GM12878 (cell line): ENCODE measurements around the gene TSPEAR. TPM values are rescaled to one million over a fixed set of nuclear protein-coding genes. Genes with fewer than 3 reads are reported as not detected.

Experiments used
- ATAC-seq: fragments of 200-7000 bp; cut with Tn5 transposase; 3 replicates; pipeline ENCODE4 v1.9.1; 2020; ENCODE audit warnings: mild to moderate bottlenecking, moderate library complexity
- BruUV-seq: library from RNA; stranded (reverse); fragments of 400-500 nt; replicated peaks from 2 replicates; lab custom pipeline; 2021; lab: Mats Ljungman, UMichigan
- CTCF ChIA-PET: fragments of 300-600 bp; sonication (Branson Sonifier 250); formaldehyde crosslinking; extraction: SDS; loops from one replicate; lab custom pipeline; 2021; ENCODE audit warnings: inconsistent platforms; lab: Yijun Ruan, JAX
- POLR2A ChIA-PET: fragments of 350-600 bp; formaldehyde crosslinking; extraction: SDS; loops from one replicate; lab custom pipeline; 2021; ENCODE audit warnings: inconsistent platforms; lab: Charles Lee
- RAD21 ChIA-PET: fragments of 300-600 bp; sonication (Branson Sonifier 250); formaldehyde crosslinking; loops from one replicate; lab custom pipeline; 2023; ENCODE audit warnings: antibody characterized with exemption; ENCODE audit not compliant: unreplicated experiment; lab: Charles Lee
- SMC1A ChIA-PET: fragments of 300-600 bp; sonication (Branson Sonifier 250); formaldehyde crosslinking; loops from one replicate; lab custom pipeline; 2023; ENCODE audit not compliant: unreplicated experiment, uncharacterized antibody; lab: Charles Lee
- DNase-seq: peaks from one replicate; pipeline ENCODE4 v3.0.0-alpha.2; 2011; ENCODE audit warnings: low read depth, low spot score
- FAIRE-seq: peaks from 3 replicates; lab custom pipeline; 2011; peaks lifted over from hg19 to GRCh38; lab: Jason Lieb, UNC
- H2AFZ ChIP-seq: 2 replicates; pipeline ENCODE4 v1.6.0; 2011; ENCODE audit warnings: low read depth, low read length, control low read depth; ENCODE audit not compliant: control insufficient read depth
- H3K27ac ChIP-seq: 2 replicates; pipeline ENCODE4 v1.5.1; 2011; ENCODE audit warnings: control low read depth; ENCODE audit not compliant: control insufficient read depth, insufficient read depth
- H3K27me3 ChIP-seq, 2 experiments: replicated peaks in 1 of 2; 2 replicates each; pipeline versions ENCODE4 v1.6.0 to v1.6.1; 2011; ENCODE audit warnings: low read length in 1 of 2; ENCODE audit not compliant: control insufficient read depth in 2 of 2, insufficient read depth in 2 of 2
- H3K36me3 ChIP-seq, 2 experiments: 2 replicates each; pipeline ENCODE4 v1.5.1; 2011; ENCODE audit warnings: low read length in 1 of 2; ENCODE audit not compliant: control insufficient read depth in 2 of 2, insufficient read depth in 2 of 2
- H3K4me1 ChIP-seq: 2 replicates; pipeline ENCODE4 v1.6.1; 2011; ENCODE audit warnings: mild to moderate bottlenecking, low read length, moderate library complexity, mixed read lengths; ENCODE audit not compliant: control insufficient read depth, insufficient read depth
- H3K4me2 ChIP-seq: 2 replicates; pipeline ENCODE4 v1.6.0; 2011; ENCODE audit warnings: control low read depth; ENCODE audit not compliant: control insufficient read depth, insufficient read depth
- H3K4me3 ChIP-seq: fragments of 200-600 bp; sonication (generic); 2 replicates; pipeline ENCODE4 v1.5.1; 2016
- H3K79me2 ChIP-seq: 2 replicates; pipeline ENCODE4 v1.6.0; 2011; ENCODE audit warnings: low read length; ENCODE audit not compliant: control insufficient read depth, insufficient read depth
- H3K9ac ChIP-seq: 2 replicates; pipeline ENCODE4 v1.8.0; 2011; ENCODE audit warnings: low read length, control low read depth, mixed read lengths; ENCODE audit not compliant: control insufficient read depth, insufficient read depth
- H3K9me3 ChIP-seq: replicated peaks from 3 replicates; pipeline ENCODE4 v1.5.1; 2011; ENCODE audit warnings: mild to moderate bottlenecking, low read length; ENCODE audit not compliant: control insufficient read depth, insufficient read depth
- H4K20me1 ChIP-seq: 2 replicates; pipeline ENCODE4 v1.6.0; 2011; ENCODE audit not compliant: control insufficient read depth, insufficient read depth
- CBFB ChIP-seq: IDR thresholded peaks from 2 replicates; pipeline ENCODE4 v1.6.1; 2016; ENCODE audit warnings: antibody characterized with exemption, low read depth
- CBX5 ChIP-seq: sonication (generic); IDR thresholded peaks from 2 replicates; pipeline ENCODE4 v1.6.1; 2016; ENCODE audit warnings: low read depth, moderate library complexity, mild to moderate bottlenecking, inconsistent platforms
- CEBPB ChIP-seq, 2 experiments: fragments of 150-350 bp in 1 of 2; IDR thresholded peaks; 2 replicates each; pipeline ENCODE4 v1.6.1; 2012 to 2014; ENCODE audit warnings: low read depth in 2 of 2, low read length in 2 of 2, borderline replicate concordance in 1 of 2, inconsistent platforms in 1 of 2
- CHD2 ChIP-seq: IDR thresholded peaks from 2 replicates; pipeline ENCODE4 v1.6.1; 2011; ENCODE audit warnings: low read depth, low read length, improper control_type of control experiment, borderline replicate concordance
- DPF2 ChIP-seq: fragments of 450-650 bp; IDR thresholded peaks from 2 replicates; pipeline ENCODE4 v1.6.1; 2017; ENCODE audit warnings: mild to moderate bottlenecking
- ETV6 ChIP-seq, 2 experiments: fragments of 450-650 bp in 1 of 2; IDR thresholded peaks in 1 of 2; conservative IDR thresholded peaks in 1 of 2; 2 replicates each; pipeline ENCODE4 v1.6.1; 2014; ENCODE audit warnings: antibody characterized with exemption in 1 of 2, borderline replicate concordance in 1 of 2, low read depth in 1 of 2, mild to moderate bottlenecking in 1 of 2, moderate library complexity in 1 of 2
- EZH2 ChIP-seq: IDR thresholded peaks from 2 replicates; pipeline ENCODE4 v1.6.1; 2012; ENCODE audit warnings: low read depth, mild to moderate bottlenecking, control low read depth, inconsistent platforms, low read length, borderline replicate concordance; ENCODE audit not compliant: control insufficient read depth
- FOXK2 ChIP-seq: fragments of 450-650 bp; IDR thresholded peaks from 2 replicates; pipeline ENCODE4 v1.6.1; 2017; ENCODE audit warnings: mild to moderate bottlenecking, moderate library complexity
- JUNB ChIP-seq: IDR thresholded peaks from 2 replicates; pipeline ENCODE4 v1.6.1; 2016; ENCODE audit warnings: antibody characterized with exemption, mild to moderate bottlenecking
- KLF5 ChIP-seq: fragments of 450-650 bp; IDR thresholded peaks from 2 replicates; pipeline ENCODE4 v1.6.1; 2014; ENCODE audit warnings: mild to moderate bottlenecking; ENCODE audit not compliant: partially characterized antibody
- MEF2A ChIP-seq: IDR thresholded peaks from 2 replicates; pipeline ENCODE4 v1.6.1; 2011; ENCODE audit warnings: low read depth, mild to moderate bottlenecking, low read length, moderate library complexity; ENCODE audit not compliant: insufficient read depth
- NR2F1 ChIP-seq: fragments of 450-650 bp; conservative IDR thresholded peaks from 2 replicates; pipeline ENCODE4 v1.6.1; 2017; ENCODE audit warnings: mild to moderate bottlenecking
- PAX8 ChIP-seq: fragments of 450-650 bp; IDR thresholded peaks from 2 replicates; pipeline ENCODE4 v1.6.1; 2017; ENCODE audit warnings: mild to moderate bottlenecking, moderate library complexity
- POLR2AphosphoS5 ChIP-seq: IDR thresholded peaks from 2 replicates; pipeline ENCODE4 v1.6.1; 2011; ENCODE audit warnings: mild to moderate bottlenecking, low read length, inconsistent platforms
- RAD21 ChIP-seq: IDR thresholded peaks from 2 replicates; pipeline ENCODE4 v1.6.1; 2011; ENCODE audit warnings: mild to moderate bottlenecking, low read depth, low read length, moderate library complexity; ENCODE audit not compliant: insufficient read depth
- STAT3 ChIP-seq: IDR thresholded peaks from 2 replicates; pipeline ENCODE4 v1.6.1; 2011; ENCODE audit warnings: low read depth, low read length, improper control_type of control experiment
- ZSCAN29 ChIP-seq: fragments of 450-650 bp; IDR thresholded peaks from 2 replicates; pipeline ENCODE4 v1.6.1; 2017; ENCODE audit warnings: mild to moderate bottlenecking, moderate library complexity
- WGBS: methylation state at CpG from one replicate; pipeline ENCODE4 v1.1.6; 2016; ENCODE audit warnings: low lambda C conversion rate; ENCODE audit not compliant: insufficient replicate concordance, insufficient coverage; ENCODE audit errors: missing lambda C conversion rate; 5-methylcytosine and 5-hydroxymethylcytosine counted together
- in situ Hi-C: fragments of 300-500 bp; cut with MboI; formaldehyde crosslinking; loops from 9 replicates; pipeline ENCODE4 v1.14.3; 2018; ENCODE audit warnings: mixed read lengths
- intact Hi-C: fragments of 100-400 bp; cut with micrococcal nuclease; formaldehyde crosslinking; loops from one replicate; pipeline ENCODE4 v1.14.2; 2022; ENCODE audit not compliant: unreplicated experiment
- polyA plus RNA-seq, 11 experiments: library from polyadenylated mRNA; depleted of rRNA in 4 of 11; unstranded in 6 of 11; stranded (reverse) in 5 of 11; fragments of >200 nt; fragmentation: Nextera tagmentation in 4 of 11; fragmentation: Illumina TruSeq in 1 of 11; extraction: Ambion mirVana in 4 of 11; extraction: Trizol in 1 of 11; gene quantifications; 1 replicate in 1 of 11; 2 replicates in 10 of 11; pipeline versions ENCODE4 v1.2.1 to v1.2.3, GENCODE V29; 2011 to 2016; ENCODE audit warnings: inconsistent platforms in 2 of 11, missing spikeins in 2 of 11, low read depth in 1 of 11
- total RNA-seq, 4 experiments: library from RNA; depleted of rRNA in 3 of 4; stranded (reverse); fragments of >200 nt in 3 of 4; fragmentation: Illumina TruSeq in 1 of 4; extraction: Trizol in 1 of 4; gene quantifications; 2 replicates each; pipeline versions ENCODE4 v1.2.1 to v1.2.3, GENCODE V29; 2013 to 2021
- TF ChIP-seq, protein P1 (sequence below): fragments of 450-650 bp; IDR thresholded peaks from 2 replicates; pipeline ENCODE4 v1.6.1; 2018; ENCODE audit warnings: borderline replicate concordance, mild to moderate bottlenecking; ENCODE audit not compliant: partially characterized antibody
- TF ChIP-seq, protein P2 (sequence below): fragments of 450-650 bp; formaldehyde crosslinking; IDR thresholded peaks from 2 replicates; pipeline ENCODE4 v1.4.0; 2022; ENCODE audit warnings: mild to moderate bottlenecking, moderate library complexity

The TSPEAR gene
- total and polyA plus RNA-seq, 10 of the 15 experiments (the other 5 are each of a cell fraction or from before 2014, with no cell fraction given): not detected

DNA sequence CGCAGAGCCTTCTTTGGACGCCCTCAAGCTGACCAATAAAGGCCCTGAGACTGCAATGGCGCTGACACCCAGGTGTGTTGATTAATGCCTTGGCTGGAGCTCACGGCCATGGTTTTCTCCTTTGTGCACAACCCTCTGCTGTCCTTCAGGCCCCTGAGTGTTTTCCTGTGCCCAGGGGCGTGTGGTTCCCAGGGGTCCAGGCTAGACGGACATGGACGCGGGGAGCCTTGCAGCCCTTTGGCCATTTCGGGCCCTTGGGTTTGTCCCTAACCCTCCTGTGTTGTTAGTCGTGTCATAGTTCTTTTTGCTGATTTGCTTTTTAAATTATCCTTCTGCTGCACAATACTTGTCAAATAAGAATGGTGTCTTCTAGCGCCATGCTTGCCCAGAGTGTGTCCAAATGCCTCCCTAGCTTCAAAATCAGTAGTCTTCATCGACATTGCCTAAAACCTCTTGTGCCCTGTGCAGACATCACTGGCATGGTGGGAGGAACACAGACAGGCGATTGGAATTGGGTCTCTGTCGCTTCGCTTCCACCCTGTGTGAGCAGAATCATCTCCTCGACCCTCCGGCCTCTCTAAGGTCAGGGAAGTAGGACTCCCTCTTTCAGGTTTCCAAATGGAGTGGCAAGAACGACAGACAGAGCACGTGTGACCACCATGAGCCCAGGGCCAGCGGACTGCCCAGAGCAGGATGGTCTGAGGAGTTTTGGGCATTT, 135.9 kb downstream of the TSPEAR start:
- Histone ChIP-seq H3K9me3 (peaks cover 1% of the 10 kb centered on the region; the same call in 2 of the 3 replicates), H4K20me1 (no peaks in the 10 kb centered on the region), H3K79me2 (no peaks in the 10 kb centered on the region), H3K4me3 (no peak overlapping the region), H3K4me2 (no peak overlapping the region), H3K27me3 (no peaks in the 10 kb centered on the region), H3K4me1 (no peaks in the 10 kb centered on the region), H3K36me3 (no peaks in the 10 kb centered on the region), H2AFZ (no peak overlapping the region), H3K9ac (no peak overlapping the region), H3K27ac (no peak overlapping the region)
- ChIA-PET SMC1A (no interaction called here), RAD21 (no interaction called here), CTCF (no interaction called here), POLR2A (no interaction called here)
- no TSS peak for BruUV-seq
- WGBS: 29% methylated on average over 20 of the region's 20 CpGs
- intact Hi-C loops: no loop called here
- no peak for ATAC-seq
- in situ Hi-C loops: no loop called here
- no peak for DNase-seq
- FAIRE-seq: no peak
- TF ChIP-seq ZSCAN29: no peak
- no peak for TF ChIP-seq DPF2
- no peak for TF ChIP-seq CEBPB (IDR thresholded peaks at IDR 0.05; ENCODE audit: borderline replicate concordance in 1 of 2, low read depth in 2 of 2, low read length in 2 of 2)
- TF ChIP-seq FOXK2: no peak
- no peak for TF ChIP-seq CHD2
- TF ChIP-seq EZH2: no peak
- TF ChIP-seq KLF5: no peak
- TF ChIP-seq, protein P1, sequence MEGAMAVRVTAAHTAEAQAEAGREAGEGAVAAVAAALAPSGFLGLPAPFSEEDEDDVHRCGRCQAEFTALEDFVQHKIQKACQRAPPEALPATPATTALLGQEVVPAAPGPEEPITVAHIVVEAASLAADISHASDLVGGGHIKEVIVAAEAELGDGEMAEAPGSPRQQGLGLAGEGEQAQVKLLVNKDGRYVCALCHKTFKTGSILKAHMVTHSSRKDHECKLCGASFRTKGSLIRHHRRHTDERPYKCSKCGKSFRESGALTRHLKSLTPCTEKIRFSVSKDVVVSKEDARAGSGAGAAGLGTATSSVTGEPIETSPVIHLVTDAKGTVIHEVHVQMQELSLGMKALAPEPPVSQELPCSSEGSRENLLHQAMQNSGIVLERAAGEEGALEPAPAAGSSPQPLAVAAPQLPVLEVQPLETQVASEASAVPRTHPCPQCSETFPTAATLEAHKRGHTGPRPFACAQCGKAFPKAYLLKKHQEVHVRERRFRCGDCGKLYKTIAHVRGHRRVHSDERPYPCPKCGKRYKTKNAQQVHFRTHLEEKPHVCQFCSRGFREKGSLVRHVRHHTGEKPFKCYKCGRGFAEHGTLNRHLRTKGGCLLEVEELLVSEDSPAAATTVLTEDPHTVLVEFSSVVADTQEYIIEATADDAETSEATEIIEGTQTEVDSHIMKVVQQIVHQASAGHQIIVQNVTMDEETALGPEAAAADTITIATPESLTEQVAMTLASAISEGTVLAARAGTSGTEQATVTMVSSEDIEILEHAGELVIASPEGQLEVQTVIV: no peak
- no peak for TF ChIP-seq NR2F1
- TF ChIP-seq CBX5: no peak
- TF ChIP-seq POLR2AphosphoS5: no peak
- no peak for TF ChIP-seq STAT3
- TF ChIP-seq MEF2A: no peak
- TF ChIP-seq RAD21: no peak
- TF ChIP-seq ETV6 (conservative IDR thresholded peaks at IDR 0.05 in 1 of 2, IDR thresholded peaks at IDR 0.05 in 1 of 2; ENCODE audit: borderline replicate concordance in 1 of 2, low read depth in 1 of 2): no peak
- no peak for TF ChIP-seq CBFB
- TF ChIP-seq, protein P2, sequence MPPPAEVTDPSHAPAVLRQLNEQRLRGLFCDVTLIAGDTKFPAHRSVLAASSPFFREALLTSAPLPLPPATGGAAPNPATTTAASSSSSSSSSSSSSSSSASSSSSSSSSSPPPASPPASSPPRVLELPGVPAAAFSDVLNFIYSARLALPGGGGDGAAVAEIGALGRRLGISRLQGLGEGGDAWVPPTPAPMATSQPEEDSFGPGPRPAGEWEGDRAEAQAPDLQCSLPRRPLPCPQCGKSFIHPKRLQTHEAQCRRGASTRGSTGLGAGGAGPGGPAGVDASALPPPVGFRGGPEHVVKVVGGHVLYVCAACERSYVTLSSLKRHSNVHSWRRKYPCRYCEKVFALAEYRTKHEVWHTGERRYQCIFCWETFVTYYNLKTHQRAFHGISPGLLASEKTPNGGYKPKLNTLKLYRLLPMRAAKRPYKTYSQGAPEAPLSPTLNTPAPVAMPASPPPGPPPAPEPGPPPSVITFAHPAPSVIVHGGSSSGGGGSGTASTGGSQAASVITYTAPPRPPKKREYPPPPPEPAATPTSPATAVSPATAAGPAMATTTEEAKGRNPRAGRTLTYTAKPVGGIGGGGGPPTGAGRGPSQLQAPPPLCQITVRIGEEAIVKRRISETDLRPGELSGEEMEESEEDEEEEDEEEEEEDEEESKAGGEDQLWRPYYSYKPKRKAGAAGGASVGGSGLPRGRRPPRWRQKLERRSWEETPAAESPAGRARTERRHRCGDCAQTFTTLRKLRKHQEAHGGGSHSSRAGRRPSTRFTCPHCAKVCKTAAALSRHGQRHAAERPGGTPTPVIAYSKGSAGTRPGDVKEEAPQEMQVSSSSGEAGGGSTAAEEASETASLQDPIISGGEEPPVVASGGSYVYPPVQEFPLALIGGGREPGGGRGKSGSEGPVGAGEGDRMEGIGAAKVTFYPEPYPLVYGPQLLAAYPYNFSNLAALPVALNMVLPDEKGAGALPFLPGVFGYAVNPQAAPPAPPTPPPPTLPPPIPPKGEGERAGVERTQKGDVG (CRISPR knock-in tag): no peak
- TF ChIP-seq PAX8: no peak
- no peak for TF ChIP-seq JUNB
